ENCODE results near the gene CCDC152. TPM values are rescaled to one million over a fixed set of nuclear protein-coding genes. Genes with fewer than 3 reads are reported as not detected.

Gene CCDC152
- total and polyA plus RNA-seq, 10 of the 15 experiments (the other 5 are each of a cell fraction or from before 2014, with no cell fraction given): 0.12 to 25.8 (median 13.5) TPM

DNA sequence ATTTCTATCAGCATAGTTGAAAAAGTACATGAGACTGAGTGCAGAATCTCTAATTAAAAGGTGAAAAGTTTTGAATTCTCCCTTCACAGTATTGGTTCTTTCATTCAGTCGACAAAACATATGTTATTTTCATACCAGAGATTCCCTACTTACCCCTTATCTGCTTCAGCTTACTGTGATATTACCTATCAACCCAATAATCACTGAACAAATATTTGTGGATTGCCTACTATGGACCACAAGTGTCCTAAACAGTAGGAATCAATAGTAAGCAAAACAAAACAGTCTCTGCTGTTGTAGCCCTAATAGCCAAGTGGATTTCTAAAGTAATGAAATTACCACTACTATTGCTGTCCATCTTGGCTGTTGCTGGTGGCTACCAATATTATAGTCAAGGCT, 11.5 kb downstream of the CCDC152 start:
- no peak for ATAC-seq
- Histone ChIP-seq H2AFZ (ENCODE audit: control insufficient read depth, low read depth, low read length) (no peak overlapping the region), H3K27ac (ENCODE audit: control insufficient read depth, insufficient read depth) (no peak overlapping the region), H3K4me2 (ENCODE audit: control insufficient read depth, insufficient read depth) (no peak overlapping the region), H3K4me3 (no peak overlapping the region), H3K79me2 (ENCODE audit: control insufficient read depth, insufficient read depth, low read length) (no peaks in the 10 kb centered on the region), H3K36me3 (ENCODE audit: control insufficient read depth in 2 of 2, insufficient read depth in 2 of 2, low read length in 1 of 2) (no peaks in the 10 kb centered on the region), H3K9me3 (replicated peaks; ENCODE audit: control insufficient read depth, insufficient read depth, low read length) (no peaks in the 10 kb centered on the region), H3K9ac (ENCODE audit: control insufficient read depth, insufficient read depth, low read length) (no peak overlapping the region), H4K20me1 (ENCODE audit: control insufficient read depth, insufficient read depth) (no peaks in the 10 kb centered on the region), H3K27me3 (replicated peaks in 1 of 2; ENCODE audit: control insufficient read depth in 2 of 2, insufficient read depth in 2 of 2, low read length in 1 of 2) (no peaks in the 10 kb centered on the region), H3K4me1 (ENCODE audit: control insufficient read depth, insufficient read depth, low read length) (no peaks in the 10 kb centered on the region)
- ChIA-PET SMC1A (ENCODE audit: uncharacterized antibody, unreplicated experiment) (interaction anchor here (0.7 to 1.7 kb wide), 26 partner anchors 11 to 1072 kb away, joined by 3 to 17 read pairs (median 4); partner anchors contain the start of gene GHR), CTCF (interaction anchor here (0.6 to 1.8 kb wide), 27 partner anchors 9 to 913 kb away, joined by 3 to 29 read pairs (median 5); partner anchors contain the start of genes CCDC152 and GHR), RAD21 (ENCODE audit: unreplicated experiment) (interaction anchor here (0.5 to 1.6 kb wide), 15 partner anchors 41 to 912 kb away, joined by 3 to 28 read pairs (median 4); partner anchors contain the start of genes GHR and SELENOP), POLR2A (no interaction called here)
- TF ChIP-seq ZNF274 (IDR thresholded peaks at IDR 0.05; ENCODE audit: insufficient read depth, insufficient read length) (no peak), TBL1XR1 (IDR thresholded peaks at IDR 0.05; ENCODE audit: low read depth, low read length) (no peak), STAT3 (IDR thresholded peaks at IDR 0.05; ENCODE audit: low read depth, low read length) (no peak), ZNF622 (IDR thresholded peaks at IDR 0.05) (no peak), HDAC2 (IDR thresholded peaks at IDR 0.05) (no peak), POLR2A (IDR thresholded peaks at IDR 0.05; ENCODE audit: low read depth, low read length) (no peak), BMI1 (IDR thresholded peaks at IDR 0.05; ENCODE audit: borderline replicate concordance) (no peak)
- in situ Hi-C loops (cut with MboI): loop anchor here (10.0 kb wide), 1 partner anchor 913 kb away; no protein-coding TSS in a partner anchor
- 0% methylated on average over 1 of the region's 1 CpG for WGBS (ENCODE audit: insufficient coverage, insufficient replicate concordance, low lambda C conversion rate, missing lambda C conversion rate)
- intact Hi-C loops (cut with micrococcal nuclease; ENCODE audit: unreplicated experiment): loop anchor here (5.0 kb wide), 3 partner anchors 119 to 911 kb away; no protein-coding TSS in a partner anchor
- no peak for DNase-seq (ENCODE audit: low read depth, low spot score)
- FAIRE-seq: no peak
- no TSS peak for BruUV-seq (replicated peaks)

DNA sequence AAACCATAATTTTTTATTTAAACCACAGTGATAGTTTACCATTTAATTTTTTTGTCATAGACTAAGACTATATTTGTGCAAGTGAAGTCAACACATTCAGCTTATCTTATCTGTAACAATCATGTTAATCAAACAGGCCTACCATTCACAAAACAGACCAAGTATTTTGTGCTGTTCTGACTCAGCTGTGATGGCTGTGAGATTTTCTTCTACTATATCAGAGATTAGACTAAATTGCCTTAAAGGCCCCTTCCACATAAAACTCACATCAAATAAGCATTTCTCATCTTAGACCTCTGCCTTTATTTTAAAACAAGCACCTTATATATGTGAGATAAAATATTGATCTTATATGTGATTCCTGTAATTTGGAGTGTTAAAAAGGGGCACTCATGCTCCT, 13.4 kb downstream of the CCDC152 start:
- Histone ChIP-seq H4K20me1 (ENCODE audit: control insufficient read depth, insufficient read depth) (no peaks in the 10 kb centered on the region), H3K9ac (ENCODE audit: control insufficient read depth, insufficient read depth, low read length) (no peak overlapping the region), H3K4me1 (ENCODE audit: control insufficient read depth, insufficient read depth, low read length) (no peaks in the 10 kb centered on the region), H3K27ac (ENCODE audit: control insufficient read depth, insufficient read depth) (no peak overlapping the region), H3K4me3 (no peak overlapping the region), H3K79me2 (ENCODE audit: control insufficient read depth, insufficient read depth, low read length) (no peaks in the 10 kb centered on the region), H3K27me3 (replicated peaks in 1 of 2; ENCODE audit: control insufficient read depth in 2 of 2, insufficient read depth in 2 of 2, low read length in 1 of 2) (no peaks in the 10 kb centered on the region), H2AFZ (ENCODE audit: control insufficient read depth, low read depth, low read length) (no peak overlapping the region), H3K36me3 (ENCODE audit: control insufficient read depth in 2 of 2, insufficient read depth in 2 of 2, low read length in 1 of 2) (no peaks in the 10 kb centered on the region), H3K9me3 (replicated peaks; ENCODE audit: control insufficient read depth, insufficient read depth, low read length) (no peaks in the 10 kb centered on the region), H3K4me2 (ENCODE audit: control insufficient read depth, insufficient read depth) (no peak overlapping the region)
- POLR2A ChIA-PET: no interaction called here
- RAD21 ChIA-PET (ENCODE audit: unreplicated experiment): interaction anchor here (0.7 kb wide), 1 partner anchor 120 kb away, joined by 5 read pairs; no protein-coding TSS in a partner anchor
- BruUV-seq (replicated peaks): no TSS peak
- DNase-seq (ENCODE audit: low read depth, low spot score): no peak
- no peak for ATAC-seq
- intact Hi-C loops (cut with micrococcal nuclease; ENCODE audit: unreplicated experiment) (no loop called here), in situ Hi-C loops (cut with MboI) (no loop called here)
- FAIRE-seq: no peak
- SMC1A ChIA-PET (ENCODE audit: uncharacterized antibody, unreplicated experiment): no interaction called here
- CTCF ChIA-PET: interaction anchor here (0.6 to 1.7 kb wide), 5 partner anchors 18 to 712 kb away, joined by 3 to 6 read pairs (median 3); no protein-coding TSS in a partner anchor
- TF ChIP-seq TCF12 (IDR thresholded peaks at IDR 0.05; ENCODE audit: low read depth, low read length) (no peak), EGR1 (IDR thresholded peaks at IDR 0.05; ENCODE audit: borderline replicate concordance in 1 of 2, low read depth in 2 of 2, low read length in 2 of 2) (no peak), BMI1 (IDR thresholded peaks at IDR 0.05; ENCODE audit: borderline replicate concordance) (no peak), GABPA (IDR thresholded peaks at IDR 0.05; ENCODE audit: low read depth) (no peak), GATAD2B (conservative IDR thresholded peaks at IDR 0.05; ENCODE audit: low read depth) (no peak), BHLHE40 (IDR thresholded peaks at IDR 0.05; ENCODE audit: borderline replicate concordance in 1 of 2, low read depth in 2 of 2, low read length in 1 of 2) (no peak)
- TF ChIP-seq, protein P1, sequence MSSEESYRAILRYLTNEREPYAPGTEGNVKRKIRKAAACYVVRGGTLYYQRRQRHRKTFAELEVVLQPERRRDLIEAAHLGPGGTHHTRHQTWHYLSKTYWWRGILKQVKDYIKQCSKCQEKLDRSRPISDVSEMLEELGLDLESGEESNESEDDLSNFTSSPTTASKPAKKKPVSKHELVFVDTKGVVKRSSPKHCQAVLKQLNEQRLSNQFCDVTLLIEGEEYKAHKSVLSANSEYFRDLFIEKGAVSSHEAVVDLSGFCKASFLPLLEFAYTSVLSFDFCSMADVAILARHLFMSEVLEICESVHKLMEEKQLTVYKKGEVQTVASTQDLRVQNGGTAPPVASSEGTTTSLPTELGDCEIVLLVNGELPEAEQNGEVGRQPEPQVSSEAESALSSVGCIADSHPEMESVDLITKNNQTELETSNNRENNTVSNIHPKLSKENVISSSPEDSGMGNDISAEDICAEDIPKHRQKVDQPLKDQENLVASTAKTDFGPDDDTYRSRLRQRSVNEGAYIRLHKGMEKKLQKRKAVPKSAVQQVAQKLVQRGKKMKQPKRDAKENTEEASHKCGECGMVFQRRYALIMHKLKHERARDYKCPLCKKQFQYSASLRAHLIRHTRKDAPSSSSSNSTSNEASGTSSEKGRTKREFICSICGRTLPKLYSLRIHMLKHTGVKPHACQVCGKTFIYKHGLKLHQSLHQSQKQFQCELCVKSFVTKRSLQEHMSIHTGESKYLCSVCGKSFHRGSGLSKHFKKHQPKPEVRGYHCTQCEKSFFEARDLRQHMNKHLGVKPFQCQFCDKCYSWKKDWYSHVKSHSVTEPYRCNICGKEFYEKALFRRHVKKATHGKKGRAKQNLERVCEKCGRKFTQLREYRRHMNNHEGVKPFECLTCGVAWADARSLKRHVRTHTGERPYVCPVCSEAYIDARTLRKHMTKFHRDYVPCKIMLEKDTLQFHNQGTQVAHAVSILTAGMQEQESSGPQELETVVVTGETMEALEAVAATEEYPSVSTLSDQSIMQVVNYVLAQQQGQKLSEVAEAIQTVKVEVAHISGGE (CRISPR knock-in tag; IDR thresholded peaks at IDR 0.05): no peak
- TF ChIP-seq, protein P2, sequence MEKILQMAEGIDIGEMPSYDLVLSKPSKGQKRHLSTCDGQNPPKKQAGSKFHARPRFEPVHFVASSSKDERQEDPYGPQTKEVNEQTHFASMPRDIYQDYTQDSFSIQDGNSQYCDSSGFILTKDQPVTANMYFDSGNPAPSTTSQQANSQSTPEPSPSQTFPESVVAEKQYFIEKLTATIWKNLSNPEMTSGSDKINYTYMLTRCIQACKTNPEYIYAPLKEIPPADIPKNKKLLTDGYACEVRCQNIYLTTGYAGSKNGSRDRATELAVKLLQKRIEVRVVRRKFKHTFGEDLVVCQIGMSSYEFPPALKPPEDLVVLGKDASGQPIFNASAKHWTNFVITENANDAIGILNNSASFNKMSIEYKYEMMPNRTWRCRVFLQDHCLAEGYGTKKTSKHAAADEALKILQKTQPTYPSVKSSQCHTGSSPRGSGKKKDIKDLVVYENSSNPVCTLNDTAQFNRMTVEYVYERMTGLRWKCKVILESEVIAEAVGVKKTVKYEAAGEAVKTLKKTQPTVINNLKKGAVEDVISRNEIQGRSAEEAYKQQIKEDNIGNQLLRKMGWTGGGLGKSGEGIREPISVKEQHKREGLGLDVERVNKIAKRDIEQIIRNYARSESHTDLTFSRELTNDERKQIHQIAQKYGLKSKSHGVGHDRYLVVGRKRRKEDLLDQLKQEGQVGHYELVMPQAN (conservative IDR thresholded peaks at IDR 0.05): no peak
